Measurements from ENCODE around the gene VIPAS39.

- TF ChIP-seq POLR2AphosphoS5 (IDR thresholded peaks at IDR 0.05) = no peak
- TF ChIP-seq POLR2A (IDR thresholded peaks at IDR 0.05) = no peak
Measured at GRCh38 chr14:77488558-77488957, 31.2 kb upstream of the VIPAS39 start.

All from gastroesophageal sphincter (tissue), 2 donors.